Hippocampal formation (tissue), 2 donors: ENCODE measurements around the gene SDR39U1.

Experiments
- DNase-seq, 2 donors: peaks; one replicate each; lab custom pipeline; 2025; lab: John Stamatoyannopoulos, UW

The SDR39U1 gene

GRCh38 chr14:24390701-24391468 lies 51.7 kb downstream of the SDR39U1 start:
- no peak for DNase-seq
